OCI-LY7 (cell line): ENCODE results near the gene PSMD1. TPM values are rescaled to one million over a fixed set of nuclear protein-coding genes. Genes with fewer than 3 reads are reported as not detected.

ENCODE experiments used
- BruUV-seq: library from RNA; stranded (reverse); fragments of 400-500 nt; replicated peaks from 2 replicates; lab custom pipeline; 2021; lab: Mats Ljungman, UMichigan
- CTCF ChIA-PET: fragments of 300-600 bp; sonication (Branson Sonifier 250); formaldehyde crosslinking; loops from one replicate; lab custom pipeline; 2022; ENCODE audit warnings: antibody characterized with exemption; ENCODE audit not compliant: unreplicated experiment; lab: Charles Lee
- POLR2A ChIA-PET: fragments of 300-600 bp; sonication (Branson Sonifier 250); formaldehyde crosslinking; loops from one replicate; lab custom pipeline; 2022; ENCODE audit warnings: antibody characterized with exemption; lab: Charles Lee
- DNase-seq: peaks from one replicate; pipeline ENCODE4 v3.0.0-alpha.2; 2015; ENCODE audit warnings: low spot score
- H2AFZ ChIP-seq: fragments of 200-600 bp; sonication (generic), shearing (Covaris generic); 2 replicates; pipeline ENCODE4 v1.6.1; 2014; ENCODE audit warnings: mild to moderate bottlenecking, antibody characterized with exemption, low read length, moderate library complexity
- H3K27ac ChIP-seq: fragments of 200-600 bp; sonication (generic); 2 replicates; pipeline ENCODE4 v1.5.1; 2014; ENCODE audit warnings: mixed run types, low read depth, mild to moderate bottlenecking, moderate library complexity, low read length, inconsistent platforms; ENCODE audit not compliant: poor library complexity, severe bottlenecking
- H3K36me3 ChIP-seq: fragments of 200-600 bp; sonication (generic); 2 replicates; pipeline ENCODE4 v1.6.1; 2014; ENCODE audit warnings: mild to moderate bottlenecking, antibody characterized with exemption, low read length, moderate library complexity, mixed read lengths; ENCODE audit not compliant: insufficient read depth
- H3K4me1 ChIP-seq: fragments of 200-600 bp; sonication (generic); 2 replicates; pipeline ENCODE4 v1.5.1; 2014; ENCODE audit warnings: mild to moderate bottlenecking, low read length; ENCODE audit not compliant: insufficient read depth, poor library complexity, severe bottlenecking
- H3K4me2 ChIP-seq: fragments of 200-600 bp; sonication (generic); 2 replicates; pipeline ENCODE4 v1.6.1; 2014; ENCODE audit warnings: mild to moderate bottlenecking, low read length
- H3K4me3 ChIP-seq: fragments of 200-600 bp; sonication (generic); 2 replicates; pipeline ENCODE4 v1.5.1; 2014; ENCODE audit warnings: mild to moderate bottlenecking, low read depth, low read length; ENCODE audit not compliant: poor library complexity, severe bottlenecking
- H3K79me2 ChIP-seq: fragments of 200-600 bp; sonication (generic); 2 replicates; pipeline ENCODE4 v1.6.1; 2016; ENCODE audit warnings: low read depth, mild to moderate bottlenecking, low read length, moderate library complexity, mixed read lengths; ENCODE audit not compliant: insufficient read depth
- H3K9me2 ChIP-seq: fragments of 200-600 bp; sonication (generic); 2 replicates; pipeline ENCODE4 v1.6.1; 2016; ENCODE audit warnings: mild to moderate bottlenecking, low read length, mixed read lengths; ENCODE audit not compliant: insufficient read depth
- H3K9me3 ChIP-seq: fragments of 200-600 bp; sonication (generic); 2 replicates; pipeline ENCODE4 v1.6.1; 2014; ENCODE audit warnings: mild to moderate bottlenecking, mixed run types, low read length, mixed read lengths
- H4K20me1 ChIP-seq: fragments of 200-600 bp; sonication (generic); 2 replicates; pipeline ENCODE4 v1.6.1; 2014; ENCODE audit warnings: mild to moderate bottlenecking, antibody characterized with exemption, low read length, moderate library complexity, mixed read lengths; ENCODE audit not compliant: insufficient read depth
- EZH2phosphoT487 ChIP-seq: fragments of 200-600 bp; sonication (generic); IDR thresholded peaks from 2 replicates; pipeline ENCODE4 v1.6.1; 2018; ENCODE audit warnings: low read depth, borderline replicate concordance, mild to moderate bottlenecking, mixed run types, antibody characterized with exemption, low read length, moderate library complexity, mixed read lengths
- intact Hi-C: fragments of 100-400 bp; cut with micrococcal nuclease; formaldehyde crosslinking; loops from one replicate; pipeline ENCODE4 v1.10.0; 2022; ENCODE audit not compliant: unreplicated experiment
- total RNA-seq, 2 experiments: library from RNA; depleted of rRNA in 1 of 2; stranded (reverse); fragments of >200 nt in 1 of 2; shearing (Covaris generic) in 1 of 2; gene quantifications; 2 replicates each; pipeline ENCODE4 v1.2.3, GENCODE V29; 2014 to 2022
- TF ChIP-seq, protein P1 (sequence below): fragments of 200-600 bp; sonication (generic); conservative IDR thresholded peaks from 2 replicates; pipeline ENCODE4 v1.5.1; 2014; ENCODE audit warnings: mild to moderate bottlenecking, antibody characterized with exemption, low read length, moderate library complexity, mixed read lengths

PSMD1 gene
- total RNA-seq, 2 experiments from 2014 or later, result 60.5 to 105 TPM

DNA sequence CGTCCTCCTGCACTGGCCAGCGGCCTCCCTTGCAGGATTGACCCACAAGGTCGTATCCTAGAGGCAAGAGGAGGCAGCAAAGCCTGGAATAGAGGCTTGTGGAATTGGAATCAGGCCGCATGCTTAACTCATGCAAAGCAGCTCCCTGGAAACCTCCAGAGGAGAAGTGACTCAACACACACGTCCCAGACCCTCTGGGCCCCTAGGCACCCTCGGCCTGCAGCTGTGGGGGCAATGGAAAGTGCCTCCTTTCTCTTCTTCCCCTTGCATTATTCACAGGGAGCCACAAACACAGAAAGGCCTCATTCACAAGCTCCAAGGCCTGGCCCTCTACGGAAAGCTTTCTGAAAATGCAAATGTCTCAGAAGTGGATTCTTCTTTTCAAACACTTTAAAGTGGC, 41.2 kb upstream of the PSMD1 start:
- H2AFZ ChIP-seq, result no peak overlapping the region
- no peak overlapping the region for H3K4me2 ChIP-seq
- H3K4me1 ChIP-seq, result no peaks in the 10 kb centered on the region
- CTCF ChIA-PET, result no interaction called here
- intact Hi-C loops, result no loop called here
- no peaks in the 10 kb centered on the region for H3K9me2 ChIP-seq
- no peaks in the 10 kb centered on the region for H4K20me1 ChIP-seq
- H3K4me3 ChIP-seq, result no peak overlapping the region
- no peaks in the 10 kb centered on the region for H3K9me3 ChIP-seq
- no peaks in the 10 kb centered on the region for H3K79me2 ChIP-seq
- no TSS peak for BruUV-seq
- POLR2A ChIA-PET, result interaction anchor here (0.6 kb wide), 1 partner anchor 584 kb away, joined by 3 read pairs; no protein-coding TSS in a partner anchor
- TF ChIP-seq, protein P1, sequence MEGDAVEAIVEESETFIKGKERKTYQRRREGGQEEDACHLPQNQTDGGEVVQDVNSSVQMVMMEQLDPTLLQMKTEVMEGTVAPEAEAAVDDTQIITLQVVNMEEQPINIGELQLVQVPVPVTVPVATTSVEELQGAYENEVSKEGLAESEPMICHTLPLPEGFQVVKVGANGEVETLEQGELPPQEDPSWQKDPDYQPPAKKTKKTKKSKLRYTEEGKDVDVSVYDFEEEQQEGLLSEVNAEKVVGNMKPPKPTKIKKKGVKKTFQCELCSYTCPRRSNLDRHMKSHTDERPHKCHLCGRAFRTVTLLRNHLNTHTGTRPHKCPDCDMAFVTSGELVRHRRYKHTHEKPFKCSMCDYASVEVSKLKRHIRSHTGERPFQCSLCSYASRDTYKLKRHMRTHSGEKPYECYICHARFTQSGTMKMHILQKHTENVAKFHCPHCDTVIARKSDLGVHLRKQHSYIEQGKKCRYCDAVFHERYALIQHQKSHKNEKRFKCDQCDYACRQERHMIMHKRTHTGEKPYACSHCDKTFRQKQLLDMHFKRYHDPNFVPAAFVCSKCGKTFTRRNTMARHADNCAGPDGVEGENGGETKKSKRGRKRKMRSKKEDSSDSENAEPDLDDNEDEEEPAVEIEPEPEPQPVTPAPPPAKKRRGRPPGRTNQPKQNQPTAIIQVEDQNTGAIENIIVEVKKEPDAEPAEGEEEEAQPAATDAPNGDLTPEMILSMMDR, result no peak
- no peak for TF ChIP-seq EZH2phosphoT487
- DNase-seq, result no peak
- no peaks in the 10 kb centered on the region for H3K36me3 ChIP-seq
- no peak overlapping the region for H3K27ac ChIP-seq

DNA sequence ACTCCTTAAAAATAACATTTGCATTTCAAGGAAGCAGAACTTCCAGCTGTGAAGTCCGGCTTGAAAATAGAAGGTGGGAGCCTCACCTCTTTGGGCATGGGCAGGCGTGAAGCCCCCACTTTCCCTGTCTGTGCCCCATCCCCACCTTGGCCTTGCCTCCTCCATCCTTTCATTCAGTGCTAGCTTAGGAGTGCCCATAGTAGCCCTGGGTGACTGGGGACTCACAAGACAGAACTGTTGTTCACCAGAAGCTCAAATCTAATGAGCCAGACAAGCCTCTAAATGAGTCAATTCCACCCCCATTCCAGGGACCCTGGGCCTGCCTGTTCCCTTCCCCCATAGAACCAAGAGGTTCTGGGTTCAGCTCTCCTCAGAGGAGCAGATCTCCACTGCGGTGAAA, 40.7 kb upstream of the PSMD1 start:
- intact Hi-C loops, result no loop called here
- no peak for DNase-seq
- ChIA-PET POLR2A (interaction anchor here (0.6 kb wide), 1 partner anchor 584 kb away, joined by 3 read pairs; no protein-coding TSS in a partner anchor), CTCF (no interaction called here)
- no peaks in the 10 kb centered on the region for H3K4me1 ChIP-seq
- H3K9me3 ChIP-seq, result no peaks in the 10 kb centered on the region
- no peak overlapping the region for H3K4me2 ChIP-seq
- no TSS peak for BruUV-seq
- no peak for TF ChIP-seq EZH2phosphoT487
- no peaks in the 10 kb centered on the region for H4K20me1 ChIP-seq
- no peaks in the 10 kb centered on the region for H3K79me2 ChIP-seq
- no peaks in the 10 kb centered on the region for H3K36me3 ChIP-seq
- no peaks in the 10 kb centered on the region for H3K9me2 ChIP-seq
- H3K27ac ChIP-seq, result no peak overlapping the region
- H2AFZ ChIP-seq, result no peak overlapping the region
- no peak overlapping the region for H3K4me3 ChIP-seq

DNA sequence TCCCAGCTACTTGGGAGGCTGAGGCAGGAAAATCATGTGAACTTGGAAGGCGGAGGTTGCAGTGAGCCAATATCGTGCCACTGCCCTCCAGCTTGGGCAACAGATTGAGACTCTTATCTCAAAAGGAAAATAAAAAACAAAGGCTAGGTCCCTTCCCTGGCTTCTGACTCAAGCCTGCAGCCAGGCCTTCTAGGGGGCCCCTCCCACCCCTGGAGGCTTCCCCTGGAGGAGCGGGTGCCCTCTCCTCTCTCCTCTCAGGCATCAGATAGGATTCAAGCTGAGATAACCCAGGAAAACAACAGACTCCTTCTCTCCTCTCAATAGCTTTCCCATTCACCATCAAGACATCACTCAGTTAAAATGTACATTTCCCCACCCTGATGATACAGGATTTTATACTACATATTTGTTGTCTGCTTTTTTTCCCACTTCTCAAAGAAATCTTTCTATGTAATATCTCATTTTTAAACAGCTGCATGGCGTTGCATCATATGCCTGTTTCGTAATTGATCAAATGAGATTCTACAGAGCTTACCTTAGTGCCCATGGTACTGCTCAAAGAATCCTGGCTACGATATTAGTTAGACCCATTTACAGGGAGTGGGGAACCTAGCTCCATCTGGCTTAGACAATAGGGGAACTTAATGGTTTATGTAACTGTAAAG, 40.0 kb upstream of the PSMD1 start:
- no peaks in the 10 kb centered on the region for H3K9me2 ChIP-seq
- H3K27ac ChIP-seq, result no peak overlapping the region
- no TSS peak for BruUV-seq
- no peaks in the 10 kb centered on the region for H3K36me3 ChIP-seq
- no peaks in the 10 kb centered on the region for H4K20me1 ChIP-seq
- no peak for DNase-seq
- H3K9me3 ChIP-seq, result no peaks in the 10 kb centered on the region
- H3K4me2 ChIP-seq, result no peak overlapping the region
- no peaks in the 10 kb centered on the region for H3K79me2 ChIP-seq
- POLR2A ChIA-PET, result interaction anchor here (0.6 kb wide), 2 partner anchors 46 to 69 kb away, joined by 3 read pairs; no protein-coding TSS in a partner anchor
- H2AFZ ChIP-seq, result no peak overlapping the region
- H3K4me3 ChIP-seq, result no peak overlapping the region
- TF ChIP-seq, protein P1, result no peak
- no peak for TF ChIP-seq EZH2phosphoT487
- no peaks in the 10 kb centered on the region for H3K4me1 ChIP-seq
- intact Hi-C loops, result no loop called here
- CTCF ChIA-PET, result interaction anchor here (0.6 kb wide), 1 partner anchor 89 kb away, joined by 5 read pairs; no protein-coding TSS in a partner anchor
